Measurements from ENCODE around the gene LGI2.
"Not testable (repeated sequence)": the region's sequence is repeated elsewhere in the genome, so short reads cannot be mapped to it uniquely, and the experiment has no call there.

The LGI2 gene

GRCh38 chr4:25068386-25068785 is 37.6 kb upstream of the LGI2 start:
- Histone ChIP-seq H3K36me3 (ENCODE audit: insufficient read depth, low read length) (no peaks in the 10 kb centered on the region), H3K9me3 (ENCODE audit: insufficient read depth, low read length, severe bottlenecking) (no peaks in the 10 kb centered on the region), H3K79me2 (ENCODE audit: insufficient read depth, low read length) (no peaks in the 10 kb centered on the region), H3K4me2 (ENCODE audit: insufficient read depth, low read length) (no peak overlapping the region), H3K4me1 (ENCODE audit: insufficient read depth, low read length) (no peaks in the 10 kb centered on the region), H4K20me1 (ENCODE audit: insufficient read depth, low read length) (no peaks in the 10 kb centered on the region), H3K27ac (ENCODE audit: low read length) (no peak overlapping the region), H2AFZ (ENCODE audit: low read depth, low read length) (no peak overlapping the region), H3K27me3 (ENCODE audit: insufficient read depth, low read length, poor library complexity) (no peaks in the 10 kb centered on the region), H3K4me3 (ENCODE audit: low read depth in 1 of 2, low read length in 2 of 2) (no peak overlapping the region), H3K9ac (ENCODE audit: low read depth, low read length) (no peak overlapping the region)
- TF ChIP-seq CTCF (IDR thresholded peaks at IDR 0.05; ENCODE audit: borderline replicate concordance, extremely low read depth, low read length, poor library complexity, severe bottlenecking) (no peak), EZH2 (IDR thresholded peaks at IDR 0.05; ENCODE audit: borderline replicate concordance, low read depth, low read length, severe bottlenecking) (no peak)
- ATAC-seq (ENCODE audit: insufficient read depth, low read depth) = no peak
- DNase-seq = no peak

- no peak overlapping the region for H2AFZ ChIP-seq (ENCODE audit: low read depth, low read length)
- H3K27ac ChIP-seq (ENCODE audit: low read length) = no peak overlapping the region
- H3K4me1 ChIP-seq (ENCODE audit: insufficient read depth, low read length) = no peaks in the 10 kb centered on the region
- H3K4me2 ChIP-seq (ENCODE audit: insufficient read depth, low read length) = no peak overlapping the region
- H3K9me3 ChIP-seq (ENCODE audit: insufficient read depth, low read length, severe bottlenecking) = no peaks in the 10 kb centered on the region
- no peaks in the 10 kb centered on the region for H3K36me3 ChIP-seq (ENCODE audit: insufficient read depth, low read length)
- H3K9ac ChIP-seq (ENCODE audit: low read depth, low read length) = no peak overlapping the region
- TF ChIP-seq CTCF (IDR thresholded peaks at IDR 0.05; ENCODE audit: borderline replicate concordance, extremely low read depth, low read length, poor library complexity, severe bottlenecking) = no peak
- TF ChIP-seq EZH2 (IDR thresholded peaks at IDR 0.05; ENCODE audit: borderline replicate concordance, low read depth, low read length, severe bottlenecking) = no peak
- no peak overlapping the region for H3K4me3 ChIP-seq (ENCODE audit: low read depth in 1 of 2, low read length in 2 of 2)
- no peaks in the 10 kb centered on the region for H4K20me1 ChIP-seq (ENCODE audit: insufficient read depth, low read length)
- H3K79me2 ChIP-seq (ENCODE audit: insufficient read depth, low read length) = no peaks in the 10 kb centered on the region
- DNase-seq = no peak
- no peaks in the 10 kb centered on the region for H3K27me3 ChIP-seq (ENCODE audit: insufficient read depth, low read length, poor library complexity)
- no peak for ATAC-seq (ENCODE audit: insufficient read depth, low read depth)
Measured at GRCh38 chr4:25065932-25066590, 35.3 kb upstream of the LGI2 start.

GRCh38 chr4:25065431-25065858 is 34.7 kb upstream of the LGI2 start:
- no peak overlapping the region for H2AFZ ChIP-seq (ENCODE audit: low read depth, low read length)
- H3K9ac ChIP-seq (ENCODE audit: low read depth, low read length) = no peak overlapping the region
- H3K4me2 ChIP-seq (ENCODE audit: insufficient read depth, low read length) = no peak overlapping the region
- ATAC-seq (ENCODE audit: insufficient read depth, low read depth) (no peak), DNase-seq (no peak)
- TF ChIP-seq CTCF (IDR thresholded peaks at IDR 0.05; ENCODE audit: borderline replicate concordance, extremely low read depth, low read length, poor library complexity, severe bottlenecking) = no peak
- no peak for TF ChIP-seq EZH2 (IDR thresholded peaks at IDR 0.05; ENCODE audit: borderline replicate concordance, low read depth, low read length, severe bottlenecking)
- H3K4me1 ChIP-seq (ENCODE audit: insufficient read depth, low read length) = no peaks in the 10 kb centered on the region
- no peaks in the 10 kb centered on the region for H3K79me2 ChIP-seq (ENCODE audit: insufficient read depth, low read length)
- H3K36me3 ChIP-seq (ENCODE audit: insufficient read depth, low read length) = no peaks in the 10 kb centered on the region
- no peaks in the 10 kb centered on the region for H3K9me3 ChIP-seq (ENCODE audit: insufficient read depth, low read length, severe bottlenecking)
- no peaks in the 10 kb centered on the region for H3K27me3 ChIP-seq (ENCODE audit: insufficient read depth, low read length, poor library complexity)
- H4K20me1 ChIP-seq (ENCODE audit: insufficient read depth, low read length) = no peaks in the 10 kb centered on the region
- no peak overlapping the region for H3K27ac ChIP-seq (ENCODE audit: low read length)
- no peak overlapping the region for H3K4me3 ChIP-seq (ENCODE audit: low read depth in 1 of 2, low read length in 2 of 2)

GRCh38 chr4:25064447-25064846 is 33.7 kb upstream of the LGI2 start:
- not testable (repeated sequence) for H3K9ac ChIP-seq (ENCODE audit: low read depth, low read length); ATAC-seq (ENCODE audit: insufficient read depth, low read depth); DNase-seq

More at GRCh38 chr4:25064447-25064846, 33.7 kb upstream of the LGI2 start:
- not testable (repeated sequence) for H3K27me3 ChIP-seq (ENCODE audit: insufficient read depth, low read length, poor library complexity); H3K4me3 ChIP-seq (ENCODE audit: low read depth in 1 of 2, low read length in 2 of 2); H3K79me2 ChIP-seq (ENCODE audit: insufficient read depth, low read length); H3K9me3 ChIP-seq (ENCODE audit: insufficient read depth, low read length, severe bottlenecking); H3K4me2 ChIP-seq (ENCODE audit: insufficient read depth, low read length); H3K36me3 ChIP-seq (ENCODE audit: insufficient read depth, low read length); H4K20me1 ChIP-seq (ENCODE audit: insufficient read depth, low read length); H3K27ac ChIP-seq (ENCODE audit: low read length); H3K4me1 ChIP-seq (ENCODE audit: insufficient read depth, low read length); H2AFZ ChIP-seq (ENCODE audit: low read depth, low read length)
